Measurements from ENCODE around the gene AP1M1. TPM values are rescaled to one million over a fixed set of nuclear protein-coding genes. Genes with fewer than 3 reads are reported as not detected.

The AP1M1 gene
- total RNA-seq, 1 experiment from 2014 or later, result 30.3 TPM

- H3K79me1 ChIP-seq (ENCODE audit: insufficient read depth, low read depth, low read length, poor library complexity, severe bottlenecking), result no peaks in the 10 kb centered on the region
- no peaks in the 10 kb centered on the region; the same call in 1 of the 2 replicates for H3K27me3 Mint-ChIP-seq (ENCODE audit: low read depth)
- no peak overlapping the region for H2BK15ac ChIP-seq (ENCODE audit: low read depth, low read length)
- no peaks in the 10 kb centered on the region for H4K20me1 ChIP-seq (ENCODE audit: control insufficient read depth, insufficient read depth, insufficient read length)
- no peak overlapping the region for H2AFZ ChIP-seq (ENCODE audit: low read length)
- no peak overlapping the region for H2BK120ac ChIP-seq (ENCODE audit: low read depth, low read length, poor library complexity, severe bottlenecking)
- H2BK20ac ChIP-seq (ENCODE audit: low read depth, low read length, poor library complexity, severe bottlenecking), result no peak overlapping the region
- no peak overlapping the region for H3K23ac ChIP-seq (ENCODE audit: insufficient read length, low read depth, low read length)
- no peak overlapping the region for H2BK12ac ChIP-seq (ENCODE audit: insufficient read length, low read depth, low read length)
- H3K23me2 ChIP-seq (ENCODE audit: insufficient read length, low read depth, low read length, poor library complexity, severe bottlenecking), result no peaks in the 10 kb centered on the region
- no peak overlapping the region for H4K5ac ChIP-seq (ENCODE audit: insufficient read length, low read depth, low read length)
- DNase-seq, result no peak
- H3K4me1 ChIP-seq (ENCODE audit: insufficient read depth, low read length), result no peaks in the 10 kb centered on the region
- no peak overlapping the region for H3K4ac ChIP-seq (ENCODE audit: low read depth, low read length)
- H3K4me3 Mint-ChIP-seq, result no peak overlapping the region
- H4K8ac ChIP-seq (replicated peaks; ENCODE audit: insufficient read length, low read depth, low read length), result no peak overlapping the region
- no peak overlapping the region for H3K18ac ChIP-seq (ENCODE audit: insufficient read length, low read depth, low read length)
- no peak overlapping the region for H3K9ac ChIP-seq (ENCODE audit: extremely low read depth, insufficient read length, low read length)
- peaks cover 0 to 16% of the 10 kb centered on the region in 2 experiments; a peak in 2 of 4 replicates for H3K4me1 Mint-ChIP-seq
- no peak for TF ChIP-seq CTCF (conservative IDR thresholded peaks at IDR 0.05)
- H3K9me3 Mint-ChIP-seq, result no peaks in the 10 kb centered on the region
- H3K79me2 ChIP-seq (ENCODE audit: insufficient read depth, low read length), result no peaks in the 10 kb centered on the region
- H3K14ac ChIP-seq (ENCODE audit: insufficient read depth, low read length), result no peak overlapping the region
- H3K27ac ChIP-seq (ENCODE audit: insufficient read length, low read depth, low read length), result no peak overlapping the region
- H3K4me2 ChIP-seq (ENCODE audit: insufficient read depth, insufficient read length, low read length), result no peak overlapping the region
- H3K27ac Mint-ChIP-seq, result 0 out of 7 replicates have a peak overlapping the region, but pooled peaks of 1 of the 3 experiments have one; percentile 8
- no peak overlapping the region for H3T11ph ChIP-seq (ENCODE audit: low read length)
- no peaks in the 10 kb centered on the region for H3K9me3 ChIP-seq (ENCODE audit: control insufficient read depth, low read depth, low read length)
- no peak overlapping the region for H2BK5ac ChIP-seq (ENCODE audit: insufficient read length, low read length)
- no CpG with 5 or more reads among the region's 14 CpGs for WGBS (ENCODE audit: extremely low coverage, insufficient read length, low lambda C conversion rate)
- H3K56ac ChIP-seq (ENCODE audit: insufficient read length, low read depth, low read length), result no peak overlapping the region
- no peak overlapping the region for H2AK5ac ChIP-seq (ENCODE audit: insufficient read length, low read length)
- no peak overlapping the region for H4K91ac ChIP-seq (ENCODE audit: insufficient read length, low read depth, low read length)
- H3K27me3 ChIP-seq (ENCODE audit: insufficient read depth, low read length), result no peaks in the 10 kb centered on the region
- H3K36me3 Mint-ChIP-seq (ENCODE audit: insufficient read depth in 1 of 3, low read depth in 3 of 3), result no peaks in the 10 kb centered on the region; a peak in 1 of 7 replicates
Measured at GRCh38 chr19:16266586-16266942, 68.9 kb downstream of the AP1M1 start.

Measured in H9 (cell line).